NB4 (cell line): ENCODE data around the gene OTUD7B.
A peak's percentile ranks its signal among the peaks of the same experiment; 100 is the strongest.

Source experiments
- DNase-seq: peaks from one replicate; pipeline ENCODE4 v3.0.0; 2010; ENCODE audit warnings: low read depth
- H3K4me3 ChIP-seq: one replicate; pipeline ENCODE4 v1.5.1; 2011; ENCODE audit warnings: mild to moderate bottlenecking, low read depth, low read length, moderate library complexity
- CTCF ChIP-seq: IDR thresholded peaks from one replicate; pipeline ENCODE4 v1.5.1; 2012; ENCODE audit warnings: low read depth, low read length
- MAX ChIP-seq: IDR thresholded peaks from 2 replicates; pipeline ENCODE4 v1.6.1; 2011; ENCODE audit warnings: low read depth, low read length
- MYC ChIP-seq: IDR thresholded peaks from 2 replicates; pipeline ENCODE4 v1.6.1; 2011; ENCODE audit warnings: low read depth, low read length
- POLR2A ChIP-seq: IDR thresholded peaks from 2 replicates; pipeline ENCODE4 v1.6.1; 2011; ENCODE audit warnings: mild to moderate bottlenecking; ENCODE audit not compliant: insufficient read length; ENCODE audit errors: extremely low read depth

OTUD7B gene

GRCh38 chr1:149997585-149998262 lies 12.8 kb downstream of the OTUD7B start:
- TF ChIP-seq MYC, result peak; percentile 74; the same call in 1 of the 2 replicates
- no peak for TF ChIP-seq POLR2A
- TF ChIP-seq MAX, result peak; percentile 50
- no peak for TF ChIP-seq CTCF
- H3K4me3 ChIP-seq, result no peak overlapping the region
- peak; percentile 92 for DNase-seq

GRCh38 chr1:149995927-149996326 lies 14.6 kb downstream of the OTUD7B start:
- TF ChIP-seq MYC, result no peak
- TF ChIP-seq CTCF, result no peak
- no peak for TF ChIP-seq POLR2A
- TF ChIP-seq MAX, result no peak
- DNase-seq, result no peak
- no peak overlapping the region for H3K4me3 ChIP-seq

GRCh38 chr1:149993764-149994163 lies 16.8 kb downstream of the OTUD7B start:
- no peak for DNase-seq
- TF ChIP-seq MAX (no peak), CTCF (no peak), MYC (no peak)
- no peak overlapping the region for H3K4me3 ChIP-seq

GRCh38 chr1:149993181-149993580 lies 17.3 kb downstream of the OTUD7B start:
- no peak for TF ChIP-seq CTCF
- TF ChIP-seq MAX, result no peak
- no peak for TF ChIP-seq MYC
- TF ChIP-seq POLR2A, result no peak
- no peak for DNase-seq
- no peak overlapping the region for H3K4me3 ChIP-seq

- no peak overlapping the region for H3K4me3 ChIP-seq
- TF ChIP-seq CTCF (no peak), MYC (no peak), MAX (no peak), POLR2A (no peak)
Measured at GRCh38 chr1:149987297-149987595, 23.3 kb downstream of the OTUD7B start.

GRCh38 chr1:149986486-149987296 lies 23.8 kb downstream of the OTUD7B start:
- DNase-seq, result no peak
- no peak overlapping the region for H3K4me3 ChIP-seq
- no peak for TF ChIP-seq POLR2A
- TF ChIP-seq MYC, result no peak
- TF ChIP-seq CTCF, result no peak
- no peak for TF ChIP-seq MAX

More at GRCh38 chr1:149987297-149987595, 23.3 kb downstream of the OTUD7B start:
- no peak for DNase-seq
